ENCODE data around the gene NSUN7. TPM values are rescaled to one million over a fixed set of nuclear protein-coding genes. Genes with fewer than 3 reads are reported as not detected.

The NSUN7 gene
- total and polyA plus RNA-seq, 2 of the 13 experiments (the other 11 are each of a cell fraction or from before 2014, with no cell fraction given): 0.05 TPM; not detected in 1

DNA sequence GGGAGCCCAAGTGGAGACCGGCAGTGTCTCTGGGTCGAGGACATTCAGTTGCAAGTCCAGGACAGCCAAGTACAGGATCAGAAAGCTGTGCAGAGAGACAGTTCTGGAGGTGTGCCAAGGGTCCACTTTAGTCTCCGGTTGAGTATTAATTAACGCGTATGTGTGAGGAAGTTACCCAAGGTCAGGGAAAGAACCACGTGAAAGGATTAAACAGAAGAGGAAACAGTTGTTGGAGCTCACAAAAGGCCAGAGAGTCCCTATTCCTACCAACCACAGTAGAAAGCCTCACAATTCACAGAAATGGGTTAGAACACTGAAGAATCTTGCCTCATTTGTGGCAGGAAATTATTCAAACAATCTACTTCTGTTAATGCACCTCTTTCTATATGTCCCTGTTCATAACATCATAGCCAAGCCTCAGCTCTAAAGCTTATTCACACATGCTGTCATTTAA lies 17.9 kb upstream of the NSUN7 start:
- Histone ChIP-seq H2AFZ (ENCODE audit: low read length) (no peak overlapping the region), H3K36me3 (replicated peaks in 1 of 2; ENCODE audit: control insufficient read depth in 1 of 2, insufficient read depth in 2 of 2, low read length in 2 of 2) (no peaks in the 10 kb centered on the region), H4K20me1 (ENCODE audit: insufficient read depth, low read length) (no peaks in the 10 kb centered on the region), H3K4me1 (ENCODE audit: insufficient read depth, low read length) (peaks cover 29% of the 10 kb centered on the region), H3K79me2 (ENCODE audit: insufficient read depth, low read length) (no peaks in the 10 kb centered on the region), H3K4me3 (replicated peaks in 1 of 3; ENCODE audit: insufficient read depth in 1 of 3, low read depth in 2 of 3, low read length in 3 of 3) (no peak overlapping the region), H3K27ac (ENCODE audit: extremely low read length, insufficient read depth, low read length) (peak overlapping the region; percentile 13), H3K9me3 (ENCODE audit: low read length) (no peaks in the 10 kb centered on the region), H3K4me2 (ENCODE audit: low read depth, low read length) (peak overlapping the region; percentile 64), H3K9ac (ENCODE audit: insufficient read depth, low read depth, low read length) (no peak overlapping the region), H3K27me3 (ENCODE audit: control insufficient read depth in 1 of 2, insufficient read depth in 2 of 2, low read length in 2 of 2) (no peaks in the 10 kb centered on the region; a peak in 2 of 5 replicates)
- CTCF ChIA-PET (ENCODE audit: low intra/inter-chr PET ratio, low total read pairs): no interaction called here
- WGBS (ENCODE audit: low lambda C conversion rate): 0% methylated on average over 6 of the region's 6 CpGs
- no TSS peak for BruUV-seq (replicated peaks)
- peak; percentile 91 for ATAC-seq
- intact Hi-C loops (cut with micrococcal nuclease; ENCODE audit: unreplicated experiment): no loop called here
- no peak for FAIRE-seq
- in situ Hi-C loops (cut with HindIII; ENCODE audit: extremely low pct_ligation_motif_present, low pct_unique_long_range_greater_than_20kb): loop anchor here (10.0 kb wide), 1 partner anchor 163 kb away; no protein-coding TSS in a partner anchor
- POLR2A ChIA-PET: no interaction called here
- DNase-seq (ENCODE audit: low spot score): peak; percentile 28
- TF ChIP-seq MTA3 (CRISPR knock-in tag; IDR thresholded peaks at IDR 0.05): no peak
- no peak for TF ChIP-seq TFAP4 (IDR thresholded peaks at IDR 0.05; ENCODE audit: borderline replicate concordance, low read depth)
- peak; percentile 43; the same call in 1 of the 2 replicates for TF ChIP-seq PITX1 (CRISPR knock-in tag; IDR thresholded peaks at IDR 0.05)
- TF ChIP-seq ZNF547 (CRISPR knock-in tag; IDR thresholded peaks at IDR 0.05): no peak
- TF ChIP-seq ZFP37 (CRISPR knock-in tag; IDR thresholded peaks at IDR 0.05; ENCODE audit: borderline replicate concordance): no peak
- TF ChIP-seq RAD21 (CRISPR knock-in tag; IDR thresholded peaks at IDR 0.05): no peak
- no peak for TF ChIP-seq SP4 (CRISPR knock-in tag; IDR thresholded peaks at IDR 0.05)
- TF ChIP-seq ZNF331 (CRISPR knock-in tag; IDR thresholded peaks at IDR 0.05): no peak
- no peak for TF ChIP-seq NFKBIZ (CRISPR knock-in tag; IDR thresholded peaks at IDR 0.05)
- no peak for TF ChIP-seq SP5 (CRISPR knock-in tag; IDR thresholded peaks at IDR 0.05; ENCODE audit: borderline replicate concordance, low read depth)
- TF ChIP-seq KDM3A (CRISPR knock-in tag; IDR thresholded peaks at IDR 0.05; ENCODE audit: low read depth): no peak
- TF ChIP-seq MLX (CRISPR knock-in tag; IDR thresholded peaks at IDR 0.05): no peak
- TF ChIP-seq RNF219 (CRISPR knock-in tag; IDR thresholded peaks at IDR 0.05): no peak
- TF ChIP-seq, protein P1, sequence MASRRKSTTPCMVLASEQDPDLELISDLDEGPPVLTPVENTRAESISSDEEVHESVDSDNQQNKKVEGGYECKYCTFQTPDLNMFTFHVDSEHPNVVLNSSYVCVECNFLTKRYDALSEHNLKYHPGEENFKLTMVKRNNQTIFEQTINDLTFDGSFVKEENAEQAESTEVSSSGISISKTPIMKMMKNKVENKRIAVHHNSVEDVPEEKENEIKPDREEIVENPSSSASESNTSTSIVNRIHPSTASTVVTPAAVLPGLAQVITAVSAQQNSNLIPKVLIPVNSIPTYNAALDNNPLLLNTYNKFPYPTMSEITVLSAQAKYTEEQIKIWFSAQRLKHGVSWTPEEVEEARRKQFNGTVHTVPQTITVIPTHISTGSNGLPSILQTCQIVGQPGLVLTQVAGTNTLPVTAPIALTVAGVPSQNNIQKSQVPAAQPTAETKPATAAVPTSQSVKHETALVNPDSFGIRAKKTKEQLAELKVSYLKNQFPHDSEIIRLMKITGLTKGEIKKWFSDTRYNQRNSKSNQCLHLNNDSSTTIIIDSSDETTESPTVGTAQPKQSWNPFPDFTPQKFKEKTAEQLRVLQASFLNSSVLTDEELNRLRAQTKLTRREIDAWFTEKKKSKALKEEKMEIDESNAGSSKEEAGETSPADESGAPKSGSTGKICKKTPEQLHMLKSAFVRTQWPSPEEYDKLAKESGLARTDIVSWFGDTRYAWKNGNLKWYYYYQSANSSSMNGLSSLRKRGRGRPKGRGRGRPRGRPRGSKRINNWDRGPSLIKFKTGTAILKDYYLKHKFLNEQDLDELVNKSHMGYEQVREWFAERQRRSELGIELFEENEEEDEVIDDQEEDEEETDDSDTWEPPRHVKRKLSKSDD (CRISPR knock-in tag; IDR thresholded peaks at IDR 0.05; ENCODE audit: low read depth): no peak
- TF ChIP-seq KMT2A (CRISPR knock-in tag; IDR thresholded peaks at IDR 0.05): no peak
- TF ChIP-seq, protein P2, sequence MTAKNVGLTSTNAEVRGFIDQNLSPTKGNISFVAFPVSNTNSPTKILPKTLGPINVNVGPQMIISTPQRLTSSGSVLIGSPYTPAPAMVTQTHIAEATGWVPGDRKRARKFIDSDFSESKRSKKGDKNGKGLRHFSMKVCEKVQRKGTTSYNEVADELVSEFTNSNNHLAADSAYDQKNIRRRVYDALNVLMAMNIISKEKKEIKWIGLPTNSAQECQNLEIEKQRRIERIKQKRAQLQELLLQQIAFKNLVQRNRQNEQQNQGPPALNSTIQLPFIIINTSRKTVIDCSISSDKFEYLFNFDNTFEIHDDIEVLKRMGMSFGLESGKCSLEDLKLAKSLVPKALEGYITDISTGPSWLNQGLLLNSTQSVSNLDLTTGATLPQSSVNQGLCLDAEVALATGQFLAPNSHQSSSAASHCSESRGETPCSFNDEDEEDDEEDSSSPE (CRISPR knock-in tag; IDR thresholded peaks at IDR 0.05): no peak

All from HepG2 (cell line).